H1 (cell line): ENCODE data around the gene EXOSC10. TPM values are rescaled to one million over a fixed set of nuclear protein-coding genes. Genes with fewer than 3 reads are reported as not detected.

Experiments used
- CTCF ChIA-PET: fragments of 300-600 bp; sonication (Branson Sonifier 250); formaldehyde crosslinking; loops from one replicate; lab custom pipeline; 2021; ENCODE audit not compliant: partially characterized antibody; lab: Charles Lee
- POLR2A ChIA-PET: fragments of 300-600 bp; sonication (Branson Sonifier 250); formaldehyde crosslinking; loops from one replicate; lab custom pipeline; 2021; ENCODE audit warnings: inconsistent platforms; ENCODE audit not compliant: partially characterized antibody; lab: Charles Lee
- DNase-seq, 2 experiments: peaks; one replicate each; pipeline versions ENCODE4 v3.0.0 to v3.0.0-alpha.2; 2010 to 2022; ENCODE audit warnings: low spot score in 2 of 2, low read depth in 1 of 2, mixed read lengths in 1 of 2
- FAIRE-seq: peaks from 2 replicates; lab custom pipeline; 2011; peaks lifted over from hg19 to GRCh38; lab: Jason Lieb, UNC
- H2AFZ ChIP-seq: 2 replicates; pipeline ENCODE4 v1.8.1; 2012; ENCODE audit warnings: low read length, inconsistent platforms
- H2AK5ac ChIP-seq: 2 replicates; pipeline ENCODE4 v1.6.1; 2013; ENCODE audit warnings: low read depth, low read length
- H2BK120ac ChIP-seq: replicated peaks from 2 replicates; pipeline ENCODE3; 2013; ENCODE audit warnings: low read depth, low read length, inconsistent platforms
- H2BK12ac ChIP-seq: 2 replicates; pipeline ENCODE4 v1.6.1; 2013; ENCODE audit warnings: low read depth, low read length
- H2BK15ac ChIP-seq: 2 replicates; pipeline ENCODE4 v1.6.1; 2013; ENCODE audit warnings: low read length
- H2BK20ac ChIP-seq: 2 replicates; pipeline ENCODE4 v1.6.1; 2013; ENCODE audit warnings: low read length
- H2BK5ac ChIP-seq: 2 replicates; pipeline ENCODE4 v1.6.1; 2013; ENCODE audit warnings: low read depth, low read length
- H3K14ac ChIP-seq: 2 replicates; pipeline ENCODE4 v1.6.1; 2013; ENCODE audit warnings: inconsistent platforms; ENCODE audit not compliant: insufficient read length
- H3K18ac ChIP-seq: 2 replicates; pipeline ENCODE4 v1.6.1; 2013; ENCODE audit warnings: low read length; ENCODE audit errors: extremely low read depth
- H3K23ac ChIP-seq: 2 replicates; pipeline ENCODE4 v1.6.1; 2013; ENCODE audit warnings: inconsistent platforms; ENCODE audit not compliant: insufficient read length
- H3K23me2 ChIP-seq: 2 replicates; pipeline ENCODE4 v1.6.1; 2013; ENCODE audit warnings: low read depth, low read length
- H3K27ac ChIP-seq: 2 replicates; pipeline ENCODE4 v1.6.1; 2011; ENCODE audit warnings: low read depth, low read length, inconsistent platforms
- H3K27me3 ChIP-seq, 4 experiments: replicated peaks in 1 of 4; 1 replicate in 1 of 4; 2 replicates in 3 of 4; pipeline versions ENCODE4 v1.6.1 to v1.8.1; 2011 to 2013; ENCODE audit warnings: low read length in 3 of 4, mild to moderate bottlenecking in 3 of 4, inconsistent platforms in 2 of 4, mixed read lengths in 2 of 4, moderate library complexity in 1 of 4; ENCODE audit not compliant: control insufficient read depth in 3 of 4, insufficient read depth in 3 of 4; ENCODE audit errors: extremely low read depth in 1 of 4
- H3K36me3 ChIP-seq, 4 experiments: 2 replicates each; pipeline versions ENCODE4 v1.6.1 to v1.8.1; 2011 to 2013; ENCODE audit warnings: mild to moderate bottlenecking in 4 of 4, low read length in 3 of 4, moderate library complexity in 2 of 4, control low read depth in 1 of 4, inconsistent platforms in 1 of 4; ENCODE audit not compliant: insufficient read depth in 4 of 4, control insufficient read depth in 2 of 4
- H3K4ac ChIP-seq: replicated peaks from 2 replicates; pipeline ENCODE3; 2013; ENCODE audit warnings: low read length, low read depth, mixed read lengths, inconsistent platforms; ENCODE audit not compliant: insufficient read length
- H3K4me1 ChIP-seq, 4 experiments: replicated peaks in 1 of 4; 1 replicate in 1 of 4; 2 replicates in 3 of 4; pipeline versions ENCODE4 v1.6.1 to v1.8.1; 2011 to 2013; ENCODE audit warnings: low read length in 3 of 4, inconsistent platforms in 2 of 4, mixed read lengths in 1 of 4; ENCODE audit not compliant: insufficient read depth in 4 of 4, control insufficient read depth in 3 of 4
- H3K4me2 ChIP-seq, 2 experiments: 2 replicates each; pipeline versions ENCODE4 v1.6.1 to v1.8.1; 2011 to 2013; ENCODE audit warnings: low read depth in 2 of 2, low read length in 2 of 2, control low read depth in 1 of 2, inconsistent platforms in 1 of 2, mild to moderate bottlenecking in 1 of 2; ENCODE audit not compliant: insufficient read depth in 1 of 2
- H3K4me3 ChIP-seq, 4 experiments: fragments of 200-600, 300-600 bp in 1 of 4; sonication (generic), shearing (Covaris generic), sonication (Bioruptor Twin) in 1 of 4; 2 replicates each; pipeline versions ENCODE4 v1.5.1 to v1.8.1; 2011 to 2016; ENCODE audit warnings: low read length in 4 of 4, low read depth in 3 of 4, control low read depth in 2 of 4, inconsistent platforms in 2 of 4, mild to moderate bottlenecking in 2 of 4, mixed read lengths in 1 of 4, moderate library complexity in 1 of 4; ENCODE audit not compliant: insufficient read depth in 2 of 4; ENCODE audit errors: extremely low read depth in 1 of 4
- H3K56ac ChIP-seq: replicated peaks from 2 replicates; pipeline ENCODE3; 2013; ENCODE audit warnings: low read depth, mild to moderate bottlenecking, mixed read lengths, low read length, inconsistent platforms; ENCODE audit not compliant: insufficient read length
- H3K79me1 ChIP-seq: 2 replicates; pipeline ENCODE4 v1.6.1; 2013; ENCODE audit warnings: low read depth, low read length, control low read depth
- H3K79me2 ChIP-seq, 2 experiments: 2 replicates each; pipeline versions ENCODE4 v1.6.1 to v1.8.1; 2012 to 2013; ENCODE audit warnings: low read length in 2 of 2, mild to moderate bottlenecking in 2 of 2, inconsistent platforms in 1 of 2; ENCODE audit not compliant: insufficient read depth in 2 of 2, control insufficient read depth in 1 of 2
- H3K9ac ChIP-seq, 4 experiments: replicated peaks in 1 of 4; 1 replicate in 1 of 4; 2 replicates in 3 of 4; pipeline versions ENCODE4 v1.6.1 to v1.8.1; 2011 to 2013; ENCODE audit warnings: low read depth in 3 of 4, low read length in 3 of 4, control low read depth in 2 of 4, mild to moderate bottlenecking in 2 of 4, moderate library complexity in 2 of 4, inconsistent platforms in 1 of 4; ENCODE audit errors: extremely low read depth in 1 of 4
- H3K9me3 ChIP-seq, 2 experiments: 2 replicates each; pipeline versions ENCODE4 v1.6.1 to v1.8.1; 2012 to 2013; ENCODE audit warnings: mild to moderate bottlenecking in 2 of 2, moderate library complexity in 2 of 2, control low read depth in 1 of 2, inconsistent platforms in 1 of 2, low read depth in 1 of 2, low read length in 1 of 2, mixed read lengths in 1 of 2; ENCODE audit not compliant: insufficient read depth in 2 of 2
- H4K20me1 ChIP-seq, 2 experiments: replicated peaks in 1 of 2; 2 replicates each; pipeline versions ENCODE3 to v1.8.1; 2011 to 2013; ENCODE audit warnings: inconsistent platforms in 2 of 2, low read length in 2 of 2, mild to moderate bottlenecking in 1 of 2; ENCODE audit not compliant: insufficient read depth in 2 of 2, control insufficient read depth in 1 of 2
- H4K5ac ChIP-seq: 2 replicates; pipeline ENCODE4 v1.6.1; 2013; ENCODE audit warnings: low read length, low read depth, mixed read lengths, inconsistent platforms; ENCODE audit not compliant: insufficient read length
- H4K8ac ChIP-seq: 2 replicates; pipeline ENCODE4 v1.8.0; 2013; ENCODE audit warnings: mild to moderate bottlenecking, moderate library complexity, low read length, inconsistent platforms; ENCODE audit not compliant: insufficient read depth; ENCODE audit errors: extremely low read depth
- H4K91ac ChIP-seq: replicated peaks from 2 replicates; pipeline ENCODE3; 2013; ENCODE audit warnings: low read length, mixed read lengths, inconsistent platforms; ENCODE audit not compliant: insufficient read length
- ASH2L ChIP-seq: fragments of 200-600, 300-600 bp; sonication (generic); IDR thresholded peaks from one replicate; pipeline ENCODE4 v1.7.1; 2017; ENCODE audit warnings: low read length
- BACH1 ChIP-seq: IDR thresholded peaks from 2 replicates; pipeline ENCODE4 v1.6.1; 2012; ENCODE audit warnings: low read length, improper control_type of control experiment
- CHD1 ChIP-seq: IDR thresholded peaks from 2 replicates; pipeline ENCODE4 v1.6.1; 2012; ENCODE audit warnings: low read depth, low read length, improper control_type of control experiment
- CHD2 ChIP-seq: IDR thresholded peaks from 2 replicates; pipeline ENCODE4 v1.6.1; 2012; ENCODE audit warnings: low read length, improper control_type of control experiment
- CREB1 ChIP-seq: IDR thresholded peaks from 2 replicates; pipeline ENCODE4 v1.6.1; 2012; ENCODE audit warnings: inconsistent platforms
- GTF2F1 ChIP-seq: IDR thresholded peaks from 2 replicates; pipeline ENCODE4 v1.6.1; 2012; ENCODE audit warnings: low read depth, low read length, improper control_type of control experiment, borderline replicate concordance
- NANOG ChIP-seq: IDR thresholded peaks from 2 replicates; pipeline ENCODE4 v1.6.1; 2011; ENCODE audit warnings: low read length, low read depth, mild to moderate bottlenecking, inconsistent platforms; ENCODE audit not compliant: insufficient read depth, poor library complexity, severe bottlenecking
- RFX5 ChIP-seq: IDR thresholded peaks from 2 replicates; pipeline ENCODE4 v1.6.1; 2011; ENCODE audit warnings: low read depth, low read length, improper control_type of control experiment, borderline replicate concordance
- RXRA ChIP-seq: IDR thresholded peaks from 2 replicates; pipeline ENCODE4 v1.6.1; 2011; ENCODE audit warnings: low read depth, mild to moderate bottlenecking, low read length, moderate library complexity; ENCODE audit not compliant: insufficient read depth
- SP2 ChIP-seq: IDR thresholded peaks from 2 replicates; pipeline ENCODE4 v1.6.1; 2012; ENCODE audit warnings: mild to moderate bottlenecking, low read length, inconsistent platforms
- TAF7 ChIP-seq: optimal IDR thresholded peaks from 2 replicates; pipeline ENCODE3; 2011; ENCODE audit warnings: low read depth, mild to moderate bottlenecking, inconsistent platforms, low read length, moderate library complexity, borderline replicate concordance
- TBP ChIP-seq: IDR thresholded peaks from 2 replicates; pipeline ENCODE4 v1.6.1; 2011; ENCODE audit warnings: low read depth, low read length, improper control_type of control experiment
- TEAD4 ChIP-seq: IDR thresholded peaks from 2 replicates; pipeline ENCODE4 v1.6.1; 2012; ENCODE audit warnings: low read depth, low read length, inconsistent platforms, mixed read lengths
- YY1 ChIP-seq: IDR thresholded peaks from 2 replicates; pipeline ENCODE4 v1.6.1; 2011; ENCODE audit warnings: low read depth, mild to moderate bottlenecking, low read length
- WGBS, 2 experiments: shearing (Covaris generic) in 1 of 2; methylation state at CpG; one replicate each; pipeline versions ENCODE4 v1.1.6 to v1.1.7; 2013 to 2015; ENCODE audit warnings: low lambda C conversion rate in 2 of 2, mixed read lengths in 2 of 2, inconsistent platforms in 1 of 2, low coverage in 1 of 2, missing lambda C conversion rate in 1 of 2; ENCODE audit not compliant: insufficient replicate concordance in 2 of 2, insufficient coverage in 1 of 2, insufficient read length in 1 of 2; ENCODE audit errors: extremely low coverage in 1 of 2, missing lambda C conversion rate in 1 of 2; 5-methylcytosine and 5-hydroxymethylcytosine counted together
- polyA plus RNA-seq, 7 experiments: library from polyadenylated mRNA; depleted of rRNA in 3 of 7; stranded (reverse) in 5 of 7; unstranded in 2 of 7; fragments of >200 nt in 5 of 7; fragments of 200-250 nt in 2 of 7; gene quantifications; 1 replicate in 5 of 7; 2 replicates in 1 of 7; 4 replicates in 1 of 7; pipeline versions ENCODE4 v1.2.1 to v1.2.3, GENCODE V29; 2011 to 2013; ENCODE audit warnings: missing spikeins in 2 of 7, mixed read lengths in 2 of 7
- total RNA-seq: library from RNA; stranded (reverse); fragmentation: NEBNext Ultra II Directional; extraction: Animal tissue kit (Norgen Biotek cat#: 25700); gene quantifications from 2 replicates; pipeline ENCODE4 v1.2.1, GENCODE V29; 2021
- TF ChIP-seq, protein P1 (sequence below): IDR thresholded peaks from 2 replicates; pipeline ENCODE4 v1.6.1; 2012; ENCODE audit warnings: inconsistent platforms

The EXOSC10 gene
- total and polyA plus RNA-seq, 2 of the 8 experiments (the other 6 are each of a cell fraction or from before 2014, with no cell fraction given), result 57.9 to 86.1 TPM

DNA sequence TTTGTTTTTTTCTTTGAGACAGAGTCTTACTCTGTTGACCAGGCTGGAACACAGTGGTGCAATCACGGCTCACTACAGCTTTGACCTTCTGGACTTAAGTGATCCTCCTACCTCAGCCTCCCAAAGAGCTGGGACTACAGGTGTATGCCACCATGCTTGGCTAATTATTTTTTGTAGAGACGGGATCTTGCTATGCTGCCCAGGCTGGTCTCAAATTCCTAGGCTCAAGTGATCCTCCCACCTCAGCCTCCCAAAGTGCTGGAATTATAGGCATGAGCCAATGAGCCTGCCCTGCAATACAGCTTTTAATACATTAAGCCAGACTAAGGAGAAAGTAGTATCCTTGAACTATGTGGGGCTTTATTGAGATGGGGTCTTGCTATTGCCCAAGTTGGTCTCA is 16.6 kb upstream of the EXOSC10 start:
- H3K18ac ChIP-seq, result no peak overlapping the region
- H4K5ac ChIP-seq, result no peak overlapping the region
- TF ChIP-seq CREB1 (no peak), RFX5 (no peak), CHD1 (no peak), RXRA (no peak), CHD2 (no peak), ASH2L (no peak), TAF7 (no peak), SP2 (no peak), YY1 (no peak), TEAD4 (no peak), TBP (no peak), BACH1 (no peak), GTF2F1 (no peak), NANOG (no peak)
- TF ChIP-seq, protein P1, sequence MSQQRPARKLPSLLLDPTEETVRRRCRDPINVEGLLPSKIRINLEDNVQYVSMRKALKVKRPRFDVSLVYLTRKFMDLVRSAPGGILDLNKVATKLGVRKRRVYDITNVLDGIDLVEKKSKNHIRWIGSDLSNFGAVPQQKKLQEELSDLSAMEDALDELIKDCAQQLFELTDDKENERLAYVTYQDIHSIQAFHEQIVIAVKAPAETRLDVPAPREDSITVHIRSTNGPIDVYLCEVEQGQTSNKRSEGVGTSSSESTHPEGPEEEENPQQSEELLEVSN, result no peak
- H3K79me1 ChIP-seq, result no peaks in the 10 kb centered on the region
- H2BK120ac ChIP-seq, result no peak overlapping the region
- no peaks in the 10 kb centered on the region for H3K23me2 ChIP-seq
- H3K4me1 ChIP-seq, result no peaks in the 10 kb centered on the region
- no peaks in the 10 kb centered on the region for H3K9me3 ChIP-seq
- H4K8ac ChIP-seq, result no peak overlapping the region
- no peak overlapping the region for H2AFZ ChIP-seq
- H3K4me2 ChIP-seq, result no peak overlapping the region
- no peak overlapping the region for H4K91ac ChIP-seq
- peaks cover 0 to 2% of the 10 kb centered on the region in 2 experiments for H4K20me1 ChIP-seq
- FAIRE-seq (no peak), DNase-seq (no peak)
- H3K27ac ChIP-seq, result no peak overlapping the region
- H2BK12ac ChIP-seq, result no peak overlapping the region
- no peaks in the 10 kb centered on the region for H3K79me2 ChIP-seq
- POLR2A ChIA-PET, result interaction anchor here (0.6 kb wide), 1 partner anchor 13 kb away, joined by 3 read pairs; no protein-coding TSS in a partner anchor
- no peak overlapping the region for H2BK20ac ChIP-seq
- no peak overlapping the region for H2AK5ac ChIP-seq
- WGBS, 2 experiments, result 100% methylated on average over 2 of the region's 2 CpGs; no CpG with 5 or more reads in 1 of the 2 experiments
- CTCF ChIA-PET, result no interaction called here
- H3K23ac ChIP-seq, result no peak overlapping the region
- H2BK5ac ChIP-seq, result no peak overlapping the region
- H3K4ac ChIP-seq, result no peak overlapping the region
- no peak overlapping the region for H3K14ac ChIP-seq
- peaks cover 13 to 59% (median 26%) of the 10 kb centered on the region in 4 experiments for H3K36me3 ChIP-seq
- no peak overlapping the region for H3K9ac ChIP-seq
- no peak overlapping the region for H3K56ac ChIP-seq
- H3K27me3 ChIP-seq, result no peaks in the 10 kb centered on the region
- H3K4me3 ChIP-seq, result no peak overlapping the region
- no peak overlapping the region for H2BK15ac ChIP-seq
